Measurements from ENCODE around the gene CDC27. TPM values are rescaled to one million over a fixed set of nuclear protein-coding genes. Genes with fewer than 3 reads are reported as not detected.

The CDC27 gene
- total and polyA plus RNA-seq, 2 donors (not counting 3 experiments of a cell fraction or from before 2014, with no cell fraction given) = 76.1 to 172 TPM

DNA sequence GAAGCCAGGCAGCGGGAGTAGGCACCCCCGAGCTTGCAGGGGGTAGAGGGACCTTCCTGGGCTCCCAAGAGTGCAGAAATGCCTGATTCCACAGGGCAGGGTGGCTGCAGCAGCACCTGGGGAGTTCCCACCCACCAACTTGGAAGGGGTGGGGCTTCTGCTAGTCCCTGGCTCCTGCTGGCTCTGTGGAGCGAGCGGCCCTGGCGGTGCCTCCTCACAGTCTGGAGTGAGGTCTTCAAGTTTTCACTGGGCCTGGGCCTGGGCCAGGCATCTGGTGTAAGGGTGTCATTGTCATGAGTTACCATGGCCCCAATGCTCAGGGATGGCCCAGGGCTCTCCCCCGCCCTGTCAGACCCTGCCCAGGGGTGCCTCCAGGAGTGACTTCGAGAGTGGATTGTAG, 48.7 kb upstream of the CDC27 start:
- BruUV-seq (replicated peaks) = no TSS peak
- H3K27ac ChIP-seq (ENCODE audit: insufficient read depth, low read depth, low read length) = no peak overlapping the region
- H3K9me3 ChIP-seq (replicated peaks; ENCODE audit: control insufficient read depth, insufficient read depth, low read length) = no peaks in the 10 kb centered on the region
- ChIA-PET CTCF (interaction anchor here (1.4 to 2.8 kb wide), 2 partner anchors 68 to 78 kb away, joined by 4 to 12 read pairs; no protein-coding TSS in a partner anchor), POLR2A (no interaction called here)
- no peaks in the 10 kb centered on the region for H3K9me1 ChIP-seq (replicated peaks; ENCODE audit: control insufficient read depth, extremely low read depth, insufficient read depth, low read length)
- H3K79me2 ChIP-seq (ENCODE audit: control insufficient read depth, insufficient read depth, low read length) = no peaks in the 10 kb centered on the region
- TF ChIP-seq GATA2 (IDR thresholded peaks at IDR 0.05; ENCODE audit: insufficient read depth, insufficient read length, low read depth, low read length) (no peak), MYC (IDR thresholded peaks at IDR 0.05; ENCODE audit: low read depth, low read length) (no peak), MAX (IDR thresholded peaks at IDR 0.05; ENCODE audit: insufficient read depth, insufficient read length) (no peak), POLR2A (IDR thresholded peaks at IDR 0.05; ENCODE audit: low read depth, low read length) (no peak), FOS (IDR thresholded peaks at IDR 0.05; ENCODE audit: borderline replicate concordance, insufficient read depth, low read length) (no peak), JUN (IDR thresholded peaks at IDR 0.05; ENCODE audit: borderline replicate concordance, insufficient read depth, insufficient read length, low read depth) (no peak), CTCF (IDR thresholded peaks at IDR 0.05; ENCODE audit: extremely low read depth in 1 of 2, insufficient read depth in 1 of 2, low read depth in 1 of 2, low read length in 2 of 2) (no peak), EZH2 (IDR thresholded peaks at IDR 0.05; ENCODE audit: borderline replicate concordance, low read depth, low read length, severe bottlenecking) (no peak), POLR2AphosphoS5 (IDR thresholded peaks at IDR 0.05; ENCODE audit: insufficient read depth, low read depth, low read length) (no peak)
- H3K4me3 ChIP-seq (replicated peaks in 1 of 3; ENCODE audit: insufficient read depth in 1 of 3, low read depth in 1 of 3, low read length in 3 of 3) = no peak overlapping the region
- FAIRE-seq = no peak
- no peak for DNase-seq (ENCODE audit: low read depth, low spot score)
- no peaks in the 10 kb centered on the region for H4K20me1 ChIP-seq (replicated peaks; ENCODE audit: control insufficient read depth, extremely low read depth, insufficient read depth, low read length)
- H3K4me1 ChIP-seq (ENCODE audit: control insufficient read depth, extremely low read depth, insufficient read depth, low read length) = peaks cover 24% of the 10 kb centered on the region
- dilution Hi-C loops (cut with MboI; ENCODE audit: extremely low pct_ligation_motif_present, low sequenced_read_pairs) = no loop called here
- no peak overlapping the region for H3K9ac ChIP-seq (replicated peaks; ENCODE audit: extremely low read depth, insufficient read depth, low read length)
- H3K4me2 ChIP-seq (ENCODE audit: insufficient read depth, low read length) = no peak overlapping the region
- H3K27me3 ChIP-seq (ENCODE audit: control insufficient read depth in 2 of 2, insufficient read depth in 2 of 2, low read length in 2 of 2) = no peaks in the 10 kb centered on the region
- no peak overlapping the region for H2AFZ ChIP-seq (ENCODE audit: low read depth, low read length)
- H3K36me3 ChIP-seq (ENCODE audit: control insufficient read depth in 2 of 2, extremely low read depth in 1 of 2, insufficient read depth in 2 of 2, low read length in 2 of 2) = no peaks in the 10 kb centered on the region
- intact Hi-C loops (cut with micrococcal nuclease) = no loop called here
